Lower leg skin (tissue), 3 donors: ENCODE measurements around the gene MXD1.

ENCODE experiments used
- POLR2A ChIP-seq, 2 donors: fragments of 450-650 bp; IDR thresholded peaks; one replicate each; pipeline ENCODE4 v1.6.1; 2016 to 2017; ENCODE audit warnings: antibody characterized with exemption in 2 of 2, mild to moderate bottlenecking in 1 of 2, moderate library complexity in 1 of 2
- TF ChIP-seq, protein P1 (sequence below), 3 donors: fragments of 450-650 bp; IDR thresholded peaks; one replicate each; pipeline ENCODE4 v1.5.1; 2016; ENCODE audit warnings: antibody characterized with exemption in 3 of 3, mild to moderate bottlenecking in 3 of 3, moderate library complexity in 2 of 3

DNA sequence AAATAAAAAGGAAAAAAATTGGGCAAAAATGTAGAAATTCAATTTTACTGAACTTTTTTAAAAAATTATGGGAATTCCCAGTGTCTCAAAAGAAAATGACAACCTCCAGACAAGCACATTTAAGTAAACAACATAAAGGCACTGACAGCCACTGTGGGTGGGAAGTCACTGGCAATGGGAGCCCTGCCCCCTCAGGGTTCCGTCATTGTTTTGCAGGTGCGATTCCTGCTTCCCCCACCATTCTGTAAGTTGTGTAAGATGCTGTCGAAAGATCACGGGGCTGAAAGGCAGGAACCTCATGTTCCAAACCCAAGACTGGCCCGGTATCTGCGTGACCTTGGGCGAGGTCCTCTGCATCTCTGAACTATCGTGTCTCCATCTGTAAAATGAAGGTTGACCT, 62.3 kb downstream of the MXD1 start:
- no peak for TF ChIP-seq POLR2A (IDR thresholded peaks at IDR 0.05)
- TF ChIP-seq, protein P1, sequence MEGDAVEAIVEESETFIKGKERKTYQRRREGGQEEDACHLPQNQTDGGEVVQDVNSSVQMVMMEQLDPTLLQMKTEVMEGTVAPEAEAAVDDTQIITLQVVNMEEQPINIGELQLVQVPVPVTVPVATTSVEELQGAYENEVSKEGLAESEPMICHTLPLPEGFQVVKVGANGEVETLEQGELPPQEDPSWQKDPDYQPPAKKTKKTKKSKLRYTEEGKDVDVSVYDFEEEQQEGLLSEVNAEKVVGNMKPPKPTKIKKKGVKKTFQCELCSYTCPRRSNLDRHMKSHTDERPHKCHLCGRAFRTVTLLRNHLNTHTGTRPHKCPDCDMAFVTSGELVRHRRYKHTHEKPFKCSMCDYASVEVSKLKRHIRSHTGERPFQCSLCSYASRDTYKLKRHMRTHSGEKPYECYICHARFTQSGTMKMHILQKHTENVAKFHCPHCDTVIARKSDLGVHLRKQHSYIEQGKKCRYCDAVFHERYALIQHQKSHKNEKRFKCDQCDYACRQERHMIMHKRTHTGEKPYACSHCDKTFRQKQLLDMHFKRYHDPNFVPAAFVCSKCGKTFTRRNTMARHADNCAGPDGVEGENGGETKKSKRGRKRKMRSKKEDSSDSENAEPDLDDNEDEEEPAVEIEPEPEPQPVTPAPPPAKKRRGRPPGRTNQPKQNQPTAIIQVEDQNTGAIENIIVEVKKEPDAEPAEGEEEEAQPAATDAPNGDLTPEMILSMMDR (IDR thresholded peaks at IDR 0.05) = no peak
